NCI-H748 (cell line): ENCODE data around the gene CIB2.
"Not testable (repeated sequence)": the region's sequence is repeated elsewhere in the genome, so short reads cannot be mapped to it uniquely, and the experiment has no call there.

Experiments
- DNase-seq: peaks from one replicate; lab custom pipeline; 2025; ENCODE audit not compliant: unreplicated experiment; lab: John Stamatoyannopoulos, UW

Gene CIB2

GRCh38 chr15:78131295-78132061 lies at the start of gene CIB2:
CIB2 (minus strand) TSS chr15:78131445; CDS start chr15:78131215, 230 bp downstream.
- DNase-seq: peak; percentile 76

GRCh38 chr15:78179906-78180305 lies 48.7 kb upstream of the CIB2 start:
- no peak for DNase-seq

- DNase-seq: no peak
Measured at GRCh38 chr15:78179286-78179840, 48.1 kb upstream of the CIB2 start.

DNA sequence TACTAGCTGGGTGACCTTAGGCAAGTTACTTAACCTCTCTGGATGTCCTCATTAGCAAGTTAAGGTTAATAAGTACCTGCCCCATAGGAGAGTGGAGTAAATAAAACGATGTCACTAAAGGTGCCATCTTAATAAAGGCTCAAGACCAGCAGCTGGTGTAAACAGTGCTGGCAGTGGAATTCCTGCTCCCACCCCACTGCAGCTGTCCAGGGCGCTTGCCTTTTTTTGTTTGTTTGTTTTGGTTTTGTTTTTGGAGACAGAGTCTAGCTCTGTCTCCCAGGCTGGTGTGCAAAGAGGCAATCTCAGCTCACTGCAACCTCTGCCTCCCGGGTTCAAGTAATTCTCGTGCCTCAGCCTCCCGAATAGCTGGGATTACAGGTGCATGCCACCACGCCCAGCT lies 46.8 kb upstream of the CIB2 start:
- DNase-seq: no peak

DNA sequence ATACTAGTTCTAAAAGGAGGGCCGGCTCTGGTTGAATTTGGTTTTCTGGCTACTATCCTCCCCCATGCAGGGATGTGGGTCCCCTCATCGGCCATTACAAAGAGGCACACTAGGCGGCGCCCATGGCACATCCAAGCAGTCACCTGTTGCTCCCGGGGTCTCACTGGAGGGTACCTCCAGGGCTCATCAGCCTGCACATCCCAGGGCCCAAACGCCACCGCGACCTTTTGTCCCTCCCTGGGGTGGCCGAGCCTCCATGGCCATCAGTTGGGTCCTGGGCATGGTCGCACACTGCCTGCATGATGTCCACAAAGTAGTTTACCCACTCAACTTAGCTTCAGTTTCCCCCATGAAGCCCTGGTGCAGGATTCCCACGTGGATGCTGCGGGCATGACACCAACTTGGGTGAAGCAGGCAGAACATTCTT lies 46.2 kb upstream of the CIB2 start:
- DNase-seq: peak; percentile 11

- no peak for DNase-seq
Measured at GRCh38 chr15:78175330-78175729, 44.1 kb upstream of the CIB2 start.

DNA sequence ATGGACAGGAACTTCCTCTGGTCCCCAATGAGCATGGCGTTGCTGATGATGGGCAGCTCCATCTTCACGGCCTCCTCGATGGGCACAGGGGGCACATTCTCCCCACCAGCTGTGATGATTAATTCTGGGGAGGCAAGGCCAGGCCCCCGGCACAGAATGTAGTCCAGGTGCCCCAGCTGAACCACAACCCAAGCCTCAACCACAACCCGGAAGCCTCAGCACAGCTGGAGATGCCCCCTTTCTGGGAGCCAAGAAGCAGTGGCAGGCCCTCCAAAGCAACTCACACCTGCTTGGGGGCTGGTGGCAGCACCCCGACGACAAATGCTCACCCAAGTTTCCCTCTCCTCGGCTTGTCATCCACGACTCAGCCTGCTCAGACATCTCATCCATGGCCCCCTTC lies 43.2 kb upstream of the CIB2 start:
- no peak for DNase-seq

GRCh38 chr15:78171864-78172472 lies 40.7 kb upstream of the CIB2 start:
- no peak for DNase-seq

DNA sequence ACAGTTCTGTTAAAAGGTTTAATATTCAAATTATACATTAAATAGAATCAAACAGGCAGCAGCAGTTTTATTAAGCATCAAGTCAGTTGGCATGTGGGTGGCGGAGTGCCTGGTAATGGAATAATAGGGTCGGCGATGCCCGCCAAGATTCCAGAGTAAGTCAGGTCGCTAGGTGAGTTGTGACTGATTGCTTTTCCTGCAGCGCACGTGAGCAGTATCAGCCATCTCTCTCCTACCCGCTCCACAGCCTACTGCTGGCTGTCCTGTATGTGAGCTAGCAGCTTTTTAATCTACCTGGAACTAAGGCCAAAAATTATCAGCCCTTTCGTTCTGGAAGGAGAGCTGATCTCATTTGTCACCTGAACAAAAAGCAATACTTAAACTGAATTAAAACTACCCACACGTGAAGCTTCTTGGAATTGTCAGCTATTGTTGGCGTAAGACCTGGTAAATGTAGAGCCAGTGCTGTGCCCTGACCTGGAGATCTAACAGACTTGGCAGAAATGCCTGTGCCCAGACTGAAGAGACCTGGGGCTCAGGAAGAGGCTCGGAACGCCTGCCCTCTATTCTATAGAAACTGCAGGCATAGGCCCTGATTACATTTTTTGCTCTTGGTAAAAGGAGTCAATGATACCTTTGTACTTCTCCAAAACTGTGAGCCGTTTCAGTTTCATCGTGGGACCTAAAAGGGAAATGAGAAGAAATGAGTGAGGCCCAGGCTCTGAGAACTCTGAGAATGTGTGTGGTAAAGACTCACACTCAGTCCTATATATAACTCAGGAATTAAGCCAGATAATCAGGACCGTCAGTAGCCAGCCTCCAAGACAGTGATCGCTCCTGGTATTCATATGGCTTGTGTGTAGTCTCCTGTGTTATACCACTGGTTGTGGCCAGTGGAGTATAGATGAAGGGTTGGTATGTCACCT lies 39.9 kb upstream of the CIB2 start:
- no peak for DNase-seq

DNA sequence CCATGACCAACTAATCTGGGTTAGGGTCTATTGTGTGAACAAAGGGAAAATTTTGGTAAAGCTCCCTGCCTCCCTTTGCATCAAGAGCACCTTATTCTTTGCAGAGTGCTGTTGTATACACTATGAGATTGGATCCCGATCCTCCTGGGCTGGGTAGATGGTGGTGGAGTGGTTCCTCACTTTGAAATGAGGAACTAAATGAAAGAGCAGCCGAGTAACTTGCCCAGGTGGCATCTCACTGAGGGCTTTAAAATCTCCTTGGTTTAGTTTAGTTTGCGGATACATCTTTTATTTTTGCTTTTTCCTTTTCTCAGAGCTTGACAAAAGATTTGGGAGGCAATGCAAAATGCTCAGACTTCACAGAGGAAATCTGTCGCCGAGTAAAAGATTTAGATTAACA lies 37.4 kb upstream of the CIB2 start:
- no peak for DNase-seq

DNA sequence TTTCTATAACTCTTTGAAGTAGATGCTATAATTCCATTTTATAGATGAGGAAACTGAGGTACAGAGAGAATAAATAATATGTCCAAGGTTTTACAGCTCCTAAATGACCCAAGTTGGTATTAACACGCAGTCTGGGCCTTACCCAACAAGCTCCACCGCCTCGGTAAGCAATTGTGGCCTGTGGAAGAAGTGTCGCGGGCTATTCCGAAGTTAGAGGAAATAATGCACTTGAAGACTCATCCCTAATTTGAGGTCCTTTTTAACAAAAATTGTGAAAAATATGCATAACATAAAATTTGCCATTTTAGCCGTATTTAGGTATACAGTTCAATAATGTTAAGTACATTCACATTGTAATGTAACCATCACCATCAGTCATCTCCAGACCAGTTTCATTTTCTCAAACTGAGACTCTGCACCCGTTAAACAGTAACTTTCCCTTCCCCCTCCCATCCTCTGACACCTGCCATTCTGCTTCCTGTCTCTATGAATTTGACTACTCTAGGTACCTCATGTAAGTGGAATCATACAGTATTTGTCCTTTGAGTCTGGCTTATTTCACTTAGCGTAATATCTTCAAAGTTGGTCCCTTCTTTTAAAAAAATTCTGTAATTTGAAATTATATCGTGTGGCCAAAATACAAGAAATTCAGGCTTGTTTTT lies 36.1 kb upstream of the CIB2 start:
- no peak for DNase-seq

DNA sequence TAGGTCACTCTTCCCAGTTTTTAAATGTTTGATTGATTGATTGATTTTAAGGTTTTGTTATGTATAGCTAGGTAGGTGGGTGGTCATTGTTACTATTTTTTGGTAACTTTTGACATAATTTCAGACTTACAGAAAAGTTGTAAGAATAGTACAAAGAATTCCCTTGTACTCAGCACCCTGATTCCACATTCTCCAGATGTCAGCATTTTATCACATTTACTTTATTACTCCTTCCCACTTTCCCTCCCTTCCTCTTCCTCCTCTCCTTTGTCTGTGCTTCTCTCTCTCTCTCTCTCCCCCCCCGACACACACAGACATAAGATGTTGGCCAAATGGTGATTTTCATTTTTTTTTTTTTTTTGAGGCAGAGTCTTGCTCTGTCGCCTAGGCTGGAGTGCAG lies 32.8 kb upstream of the CIB2 start:
- DNase-seq: no peak

DNA sequence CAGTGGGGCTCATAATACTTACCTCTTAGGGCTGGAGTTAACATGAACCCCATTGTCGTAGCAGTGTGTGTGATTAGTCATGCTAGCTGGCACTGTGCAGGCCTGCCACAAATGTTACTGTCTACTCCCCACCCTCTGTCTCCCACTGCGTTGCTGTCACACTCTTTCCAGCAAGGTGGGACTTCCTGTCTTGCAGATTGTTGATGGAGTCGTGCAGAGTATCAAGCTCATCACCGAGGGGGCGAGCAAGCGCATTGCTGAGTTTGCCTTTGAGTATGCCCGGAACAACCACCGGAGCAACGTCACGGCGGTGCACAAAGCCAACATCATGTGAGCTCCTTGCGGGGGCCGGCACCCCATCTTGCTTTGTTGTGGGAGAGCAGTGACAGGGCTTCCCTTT lies 30.8 kb upstream of the CIB2 start:
- DNase-seq: no peak

GRCh38 chr15:78159395-78159794 lies 28.1 kb upstream of the CIB2 start:
- DNase-seq: no peak

- no peak for DNase-seq
Measured at GRCh38 chr15:78157203-78157602, 26.0 kb upstream of the CIB2 start.

DNA sequence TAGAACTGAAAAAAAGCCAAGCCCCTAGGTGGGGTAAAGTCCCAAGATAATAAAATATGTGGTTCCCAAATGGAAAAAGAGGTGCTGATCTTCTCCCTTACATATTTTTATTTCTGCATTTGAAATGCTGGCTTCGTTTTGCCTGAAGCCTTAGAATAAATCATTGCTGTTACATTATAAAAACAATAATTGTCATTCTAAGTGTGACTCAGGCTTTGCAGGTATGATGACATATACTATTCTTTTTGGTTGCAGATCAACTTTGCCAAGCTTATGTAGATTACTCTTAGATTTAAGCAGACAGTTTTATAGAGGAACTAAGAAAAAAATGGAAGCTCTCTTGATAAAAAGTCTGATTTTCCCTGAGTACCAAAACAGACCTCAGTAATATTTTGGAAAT lies 25.4 kb upstream of the CIB2 start:
- no peak for DNase-seq

GRCh38 chr15:78155355-78155939 lies 24.2 kb upstream of the CIB2 start:
- no peak for DNase-seq

DNA sequence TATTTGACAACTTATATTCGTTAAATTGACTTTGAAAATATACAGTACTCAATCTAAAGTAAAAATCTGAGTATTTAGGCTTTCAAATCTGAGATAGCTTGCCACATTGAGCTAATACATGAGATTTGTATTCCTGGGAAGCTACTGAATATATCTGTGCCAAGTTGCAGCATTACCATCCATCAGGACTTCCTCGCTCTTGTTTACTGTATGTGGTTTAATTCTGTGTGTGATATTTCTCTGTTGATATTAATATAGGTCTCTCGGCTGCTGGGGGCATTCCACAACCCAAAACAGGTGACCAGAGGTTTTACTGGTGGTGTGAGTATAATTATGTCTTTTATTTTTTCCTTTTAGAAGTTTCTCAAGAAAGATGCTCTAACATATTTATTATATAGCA lies 23.7 kb upstream of the CIB2 start:
- DNase-seq: no peak

GRCh38 chr15:78151075-78151474 lies 19.8 kb upstream of the CIB2 start:
- not testable (repeated sequence) for DNase-seq
